ENCODE results near the gene MBNL3.

GRCh38 chrX:132461886-132462285 is 27.0 kb downstream of the MBNL3 start:
- no peak for TF ChIP-seq POLR2AphosphoS5 (IDR thresholded peaks at IDR 0.05; ENCODE audit: low read depth, low read length)
- no peak for TF ChIP-seq CTCF (IDR thresholded peaks at IDR 0.05)
- no peak for TF ChIP-seq REST (IDR thresholded peaks at IDR 0.05; ENCODE audit: insufficient read depth in 1 of 2, low read depth in 2 of 2, low read length in 1 of 2)
